ENCODE results near the gene NELFB.

Gene NELFB

GRCh38 chr9:137254624-137255447 lies at the start of gene NELFB:
NELFB (plus strand) TSS chr9:137255327.
- H3K27ac ChIP-seq, result peak within 1 kb of the TSS; percentile 93
- H3K9ac ChIP-seq, result peak within 1 kb of the TSS; percentile 94
- peak within 1 kb of the TSS; percentile 99 for H3K4me3 ChIP-seq
- peaks cover 65% of the 10 kb centered on the region for H3K4me1 ChIP-seq
- no peaks in the 10 kb centered on the region for H3K9me3 ChIP-seq
- peaks cover 23% of the 10 kb centered on the region for H4K20me1 ChIP-seq
- peaks cover 30% of the 10 kb centered on the region for H3K36me3 ChIP-seq
- no peak for TF ChIP-seq Cebpa-rat (IDR thresholded peaks at IDR 0.05)
- H3K27me3 ChIP-seq, result no peaks in the 10 kb centered on the region
- peak within 1 kb of the TSS; percentile 100 for H3K4me2 ChIP-seq

- Histone ChIP-seq H3K4me2 (peak overlapping the region; percentile 100), H3K36me3 (peaks cover 37% of the 10 kb centered on the region), H3K9ac (peak overlapping the region; percentile 91), H3K27me3 (no peaks in the 10 kb centered on the region), H3K4me1 (peaks cover 69% of the 10 kb centered on the region), H3K4me3 (peak overlapping the region; percentile 84), H3K27ac (no peak overlapping the region), H3K9me3 (no peaks in the 10 kb centered on the region), H4K20me1 (peaks cover 56% of the 10 kb centered on the region)
- TF ChIP-seq Cebpa-rat (IDR thresholded peaks at IDR 0.05), result no peak
Observed at GRCh38 chr9:137206602-137207001, 48.5 kb upstream of the NELFB start.

DNA sequence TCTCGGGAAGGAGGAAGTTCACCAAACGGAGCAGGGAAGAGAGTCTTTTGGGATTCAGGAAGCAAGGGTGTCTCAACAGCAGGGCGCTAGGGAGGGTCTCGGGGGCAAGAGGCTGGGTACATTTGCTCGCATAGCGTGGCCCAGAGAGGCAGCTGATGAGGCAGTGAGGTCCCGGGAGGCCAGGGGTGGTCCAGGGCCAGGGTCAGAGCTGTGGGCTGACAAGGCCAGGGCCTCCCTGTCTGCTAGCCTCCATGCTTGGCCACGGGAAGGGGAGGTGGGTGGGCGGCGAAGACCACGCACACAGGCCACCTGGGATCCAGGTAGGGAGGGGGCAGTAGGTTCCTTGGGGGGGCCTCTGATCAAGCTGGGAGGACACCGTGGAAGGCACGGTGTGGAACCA lies 43.6 kb upstream of the NELFB start:
- peaks cover 40% of the 10 kb centered on the region for H3K4me1 ChIP-seq
- no peak for TF ChIP-seq Cebpa-rat (IDR thresholded peaks at IDR 0.05)
- H3K27me3 ChIP-seq, result no peaks in the 10 kb centered on the region
- H4K20me1 ChIP-seq, result peaks cover 10% of the 10 kb centered on the region; the same call in 1 of the 2 replicates
- H3K4me2 ChIP-seq, result no peak overlapping the region
- H3K36me3 ChIP-seq, result peaks cover 78% of the 10 kb centered on the region
- no peak overlapping the region for H3K27ac ChIP-seq
- H3K9me3 ChIP-seq, result no peaks in the 10 kb centered on the region
- H3K9ac ChIP-seq, result no peak overlapping the region
- no peak overlapping the region for H3K4me3 ChIP-seq

DNA sequence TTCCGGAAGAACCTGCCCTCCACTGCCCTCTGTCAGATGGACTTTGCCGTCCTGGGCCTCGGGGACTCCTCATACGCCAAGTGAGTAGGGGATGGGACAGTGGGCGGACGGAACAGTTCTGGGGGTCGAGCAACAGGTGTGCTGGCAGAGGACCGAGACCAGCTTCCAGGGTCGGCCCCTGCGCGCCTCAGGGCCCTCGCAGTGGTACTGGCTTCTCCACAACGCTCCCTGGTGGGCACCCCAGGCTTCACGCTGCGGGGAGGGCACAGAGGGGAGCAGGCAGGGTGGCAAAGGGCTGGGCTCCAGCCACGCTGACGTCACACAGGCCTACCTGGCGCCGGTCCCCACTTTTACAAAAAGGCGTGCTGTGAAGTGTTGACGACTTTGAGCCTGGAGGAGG lies 42.6 kb upstream of the NELFB start:
- no peak overlapping the region for H3K4me2 ChIP-seq
- no peak overlapping the region for H3K27ac ChIP-seq
- peaks cover under 1% of the 10 kb centered on the region; the same call in 1 of the 2 replicates for H4K20me1 ChIP-seq
- peaks cover 40% of the 10 kb centered on the region for H3K4me1 ChIP-seq
- TF ChIP-seq Cebpa-rat (IDR thresholded peaks at IDR 0.05), result no peak
- H3K36me3 ChIP-seq, result peaks cover 74% of the 10 kb centered on the region
- no peak overlapping the region for H3K4me3 ChIP-seq
- no peaks in the 10 kb centered on the region for H3K9me3 ChIP-seq
- H3K27me3 ChIP-seq, result no peaks in the 10 kb centered on the region
- H3K9ac ChIP-seq, result no peak overlapping the region

GRCh38 chr9:137213160-137214060 lies 41.7 kb upstream of the NELFB start:
- Histone ChIP-seq H3K4me3 (no peak overlapping the region), H3K9ac (no peak overlapping the region), H3K9me3 (no peaks in the 10 kb centered on the region), H3K27me3 (no peaks in the 10 kb centered on the region), H3K36me3 (peaks cover 74% of the 10 kb centered on the region), H3K4me2 (no peak overlapping the region), H3K4me1 (peaks cover 47% of the 10 kb centered on the region), H4K20me1 (no peaks in the 10 kb centered on the region; the same call in 1 of the 2 replicates), H3K27ac (no peak overlapping the region)
- no peak for TF ChIP-seq Cebpa-rat (IDR thresholded peaks at IDR 0.05)

DNA sequence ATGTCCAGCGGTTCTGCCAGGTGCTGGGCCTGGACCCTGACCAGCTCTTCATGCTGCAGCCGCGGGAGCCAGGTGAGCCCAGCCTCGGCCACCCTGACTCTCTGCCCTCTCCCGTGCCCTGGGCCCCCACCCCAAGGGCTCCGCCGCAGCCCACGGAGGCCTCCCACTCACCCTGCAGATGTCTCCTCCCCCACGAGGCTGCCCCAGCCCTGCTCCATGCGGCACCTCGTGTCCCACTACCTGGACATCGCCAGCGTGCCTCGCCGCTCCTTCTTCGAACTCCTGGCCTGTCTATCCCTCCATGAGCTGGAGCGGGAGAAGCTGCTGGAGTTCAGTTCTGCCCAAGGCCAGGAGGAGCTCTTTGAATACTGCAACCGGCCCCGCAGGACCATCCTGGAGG lies 40.5 kb upstream of the NELFB start:
- H3K4me1 ChIP-seq, result peaks cover 47% of the 10 kb centered on the region
- H3K9me3 ChIP-seq, result no peaks in the 10 kb centered on the region
- H3K4me3 ChIP-seq, result no peak overlapping the region
- H3K9ac ChIP-seq, result no peak overlapping the region
- peaks cover 73% of the 10 kb centered on the region for H3K36me3 ChIP-seq
- no peak overlapping the region for H3K4me2 ChIP-seq
- H4K20me1 ChIP-seq, result no peaks in the 10 kb centered on the region; the same call in 1 of the 2 replicates
- H3K27ac ChIP-seq, result no peak overlapping the region
- no peaks in the 10 kb centered on the region for H3K27me3 ChIP-seq
- TF ChIP-seq Cebpa-rat (IDR thresholded peaks at IDR 0.05), result no peak

- Histone ChIP-seq H3K4me2 (no peak overlapping the region), H3K9ac (no peak overlapping the region)
Observed at GRCh38 chr9:137215196-137215986, 39.7 kb upstream of the NELFB start.

DNA sequence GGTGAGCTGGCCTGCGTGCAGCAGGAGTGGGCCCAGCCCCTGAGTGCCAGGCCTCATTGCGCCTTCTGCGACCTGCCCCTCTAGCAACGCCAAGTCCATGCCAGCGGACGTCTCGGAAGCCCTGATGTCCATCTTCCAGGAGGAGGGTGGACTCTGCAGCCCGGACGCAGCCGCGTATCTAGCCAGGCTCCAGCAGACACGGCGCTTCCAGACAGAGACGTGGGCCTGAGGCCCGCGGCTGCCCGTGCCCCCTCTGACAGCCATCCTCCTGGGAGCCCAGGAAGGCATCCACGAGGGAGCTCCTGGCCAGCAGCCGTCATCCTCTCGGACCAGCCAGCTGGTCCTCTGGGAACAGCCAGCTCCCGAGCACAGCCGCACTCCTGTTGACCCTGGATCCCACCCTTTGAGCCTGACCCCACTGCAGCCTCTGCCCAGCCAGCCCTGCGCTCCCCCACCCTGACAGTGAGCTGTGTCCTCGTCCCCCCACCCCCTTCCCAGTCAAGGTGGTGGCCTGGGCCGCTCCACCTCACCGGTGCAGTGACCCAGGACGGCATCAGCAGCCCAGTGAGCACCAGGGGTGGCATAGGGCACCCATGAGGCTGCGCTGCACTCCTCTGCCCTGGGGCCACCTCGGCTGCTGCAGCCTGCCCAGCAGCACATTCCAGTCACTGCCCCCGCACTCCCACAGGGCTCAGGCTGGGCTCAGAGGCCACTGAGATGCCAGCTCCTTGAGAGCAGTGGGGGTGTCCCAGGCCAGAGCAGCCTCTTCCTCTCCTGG lies 38.8 kb upstream of the NELFB start:
- H4K20me1 ChIP-seq, result peaks cover 8% of the 10 kb centered on the region; the same call in 1 of the 2 replicates
- no peaks in the 10 kb centered on the region for H3K9me3 ChIP-seq
- peak overlapping the region; percentile 64 for H3K4me2 ChIP-seq
- H3K36me3 ChIP-seq, result peaks cover 73% of the 10 kb centered on the region
- no peak overlapping the region for H3K4me3 ChIP-seq
- no peaks in the 10 kb centered on the region for H3K27me3 ChIP-seq
- H3K9ac ChIP-seq, result 0 out of 2 replicates have a peak overlapping the region, but pooled peaks have one; percentile 29
- H3K4me1 ChIP-seq, result peaks cover 34% of the 10 kb centered on the region
- peak overlapping the region; percentile 63 for H3K27ac ChIP-seq
- TF ChIP-seq Cebpa-rat (IDR thresholded peaks at IDR 0.05), result no peak

More at GRCh38 chr9:137215196-137215986, 39.7 kb upstream of the NELFB start:
- Histone ChIP-seq H3K4me1 (peaks cover 40% of the 10 kb centered on the region), H3K36me3 (peaks cover 73% of the 10 kb centered on the region), H3K9me3 (no peaks in the 10 kb centered on the region), H4K20me1 (peaks cover 6% of the 10 kb centered on the region; the same call in 1 of the 2 replicates), H3K27ac (no peak overlapping the region), H3K4me3 (no peak overlapping the region), H3K27me3 (no peaks in the 10 kb centered on the region)
- TF ChIP-seq Cebpa-rat (IDR thresholded peaks at IDR 0.05), result no peak

All from BLaER1 (cell line).